ENCODE results near the gene TENM4. TPM values are rescaled to one million over a fixed set of nuclear protein-coding genes. Genes with fewer than 3 reads are reported as not detected.

The TENM4 gene
- total and polyA plus RNA-seq, 4 experiments from 2014 or later = 0.25 to 0.28 TPM; not detected in 2

DNA sequence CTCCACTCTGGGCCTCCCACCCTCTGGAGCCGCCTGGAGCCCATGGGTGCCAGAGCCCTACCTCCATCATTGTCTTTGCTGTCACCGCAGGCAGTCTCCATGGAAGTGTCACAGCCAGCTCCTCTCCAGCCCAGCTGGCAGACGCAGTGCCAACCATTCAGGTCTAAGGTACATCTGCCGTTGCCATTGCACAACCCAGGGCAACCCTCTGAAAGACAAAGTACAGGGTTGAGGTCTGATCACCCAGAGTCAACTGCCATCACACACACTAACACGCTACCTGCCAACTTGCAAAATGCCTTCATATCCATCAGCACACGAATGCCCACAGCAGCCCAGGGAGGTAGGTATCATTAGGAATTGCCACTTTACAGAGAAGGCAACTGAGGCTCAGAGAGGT is 669.9 kb downstream of the TENM4 start:
- no peak overlapping the region for H3K4me3 Mint-ChIP-seq
- CTCF ChIA-PET (ENCODE audit: partially characterized antibody) = no interaction called here

GRCh38 chr11:78768971-78769370 is 671.9 kb downstream of the TENM4 start:
- H3K4me3 Mint-ChIP-seq = no peak overlapping the region
- ChIA-PET POLR2A (ENCODE audit: partially characterized antibody) (no interaction called here), CTCF (ENCODE audit: partially characterized antibody) (no interaction called here)
- no peaks in the 10 kb centered on the region for H3K4me1 Mint-ChIP-seq
- H3K27ac Mint-ChIP-seq = no peak overlapping the region
- no peaks in the 10 kb centered on the region for H3K36me3 ChIP-seq (ENCODE audit: insufficient read depth, low read length)
- intact Hi-C loops (cut with micrococcal nuclease) = no loop called here
- DNase-seq = no peak
- no peaks in the 10 kb centered on the region for H3K36me3 Mint-ChIP-seq
- no peak overlapping the region for H3K4me3 ChIP-seq (ENCODE audit: low read length in 2 of 2)
- H3K27me3 Mint-ChIP-seq = peaks cover 1 to 6% of the 10 kb centered on the region in 2 donors
- no peaks in the 10 kb centered on the region for H3K4me1 ChIP-seq (ENCODE audit: insufficient read depth, low read length)
- H3K9me3 ChIP-seq (ENCODE audit: control insufficient read depth in 1 of 2, low read length in 2 of 2) = no peaks in the 10 kb centered on the region
- no peak overlapping the region for H3K27ac ChIP-seq (ENCODE audit: low read depth, low read length)
- no peaks in the 10 kb centered on the region for H3K27me3 ChIP-seq (ENCODE audit: insufficient read depth, low read length)
- no peaks in the 10 kb centered on the region for H3K9me3 Mint-ChIP-seq

More for the DNA sequence above, 669.9 kb downstream of the TENM4 start:
- no peaks in the 10 kb centered on the region for H3K27me3 ChIP-seq (ENCODE audit: insufficient read depth, low read length)
- no peaks in the 10 kb centered on the region for H3K4me1 Mint-ChIP-seq
- intact Hi-C loops (cut with micrococcal nuclease) = no loop called here
- no peak overlapping the region for H3K27ac Mint-ChIP-seq
- H3K36me3 Mint-ChIP-seq = no peaks in the 10 kb centered on the region
- POLR2A ChIA-PET (ENCODE audit: partially characterized antibody) = no interaction called here
- peaks cover 1 to 6% of the 10 kb centered on the region in 2 donors for H3K27me3 Mint-ChIP-seq
- no peak overlapping the region for H3K27ac ChIP-seq (ENCODE audit: low read depth, low read length)
- no peak overlapping the region for H3K4me3 ChIP-seq (ENCODE audit: low read length in 2 of 2)
- DNase-seq = no peak
- no peaks in the 10 kb centered on the region for H3K36me3 ChIP-seq (ENCODE audit: insufficient read depth, low read length)
- H3K9me3 ChIP-seq (ENCODE audit: control insufficient read depth in 1 of 2, low read length in 2 of 2) = no peaks in the 10 kb centered on the region
- no peaks in the 10 kb centered on the region for H3K9me3 Mint-ChIP-seq
- no peaks in the 10 kb centered on the region for H3K4me1 ChIP-seq (ENCODE audit: insufficient read depth, low read length)

DNA sequence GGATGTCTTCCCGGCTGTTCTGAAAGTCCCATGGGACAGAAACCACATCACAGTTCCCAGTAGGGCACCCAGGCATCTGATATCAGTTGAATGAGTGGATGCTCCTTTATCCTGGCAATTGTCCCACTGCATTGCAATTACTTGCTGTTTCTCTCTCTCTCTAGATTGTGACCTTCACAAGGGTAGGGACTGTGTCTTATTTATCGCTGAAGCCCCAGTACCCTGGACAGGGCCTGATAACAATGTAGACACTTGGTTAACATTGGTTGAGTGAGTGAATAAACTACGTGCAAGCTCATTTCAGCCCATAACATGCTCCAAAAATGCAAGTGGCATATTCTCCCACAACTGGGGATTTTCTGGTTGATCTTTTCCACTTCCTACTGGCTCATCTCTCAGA is 672.5 kb downstream of the TENM4 start:
- Mint-ChIP-seq H3K36me3 (no peaks in the 10 kb centered on the region), H3K4me3 (no peak overlapping the region), H3K4me1 (no peaks in the 10 kb centered on the region), H3K27ac (no peak overlapping the region), H3K9me3 (no peaks in the 10 kb centered on the region), H3K27me3 (peaks cover 1 to 6% of the 10 kb centered on the region in 2 donors)
- DNase-seq = no peak
- intact Hi-C loops (cut with micrococcal nuclease) = no loop called here
- ChIA-PET POLR2A (ENCODE audit: partially characterized antibody) (no interaction called here), CTCF (ENCODE audit: partially characterized antibody) (no interaction called here)
- H3K27ac ChIP-seq (ENCODE audit: low read depth, low read length) = no peak overlapping the region
- no peak overlapping the region for H3K4me3 ChIP-seq (ENCODE audit: low read length in 2 of 2)
- H3K9me3 ChIP-seq (ENCODE audit: control insufficient read depth in 1 of 2, low read length in 2 of 2) = no peaks in the 10 kb centered on the region
- no peaks in the 10 kb centered on the region for H3K27me3 ChIP-seq (ENCODE audit: insufficient read depth, low read length)
- no peaks in the 10 kb centered on the region for H3K36me3 ChIP-seq (ENCODE audit: insufficient read depth, low read length)
- no peaks in the 10 kb centered on the region for H3K4me1 ChIP-seq (ENCODE audit: insufficient read depth, low read length)

DNA sequence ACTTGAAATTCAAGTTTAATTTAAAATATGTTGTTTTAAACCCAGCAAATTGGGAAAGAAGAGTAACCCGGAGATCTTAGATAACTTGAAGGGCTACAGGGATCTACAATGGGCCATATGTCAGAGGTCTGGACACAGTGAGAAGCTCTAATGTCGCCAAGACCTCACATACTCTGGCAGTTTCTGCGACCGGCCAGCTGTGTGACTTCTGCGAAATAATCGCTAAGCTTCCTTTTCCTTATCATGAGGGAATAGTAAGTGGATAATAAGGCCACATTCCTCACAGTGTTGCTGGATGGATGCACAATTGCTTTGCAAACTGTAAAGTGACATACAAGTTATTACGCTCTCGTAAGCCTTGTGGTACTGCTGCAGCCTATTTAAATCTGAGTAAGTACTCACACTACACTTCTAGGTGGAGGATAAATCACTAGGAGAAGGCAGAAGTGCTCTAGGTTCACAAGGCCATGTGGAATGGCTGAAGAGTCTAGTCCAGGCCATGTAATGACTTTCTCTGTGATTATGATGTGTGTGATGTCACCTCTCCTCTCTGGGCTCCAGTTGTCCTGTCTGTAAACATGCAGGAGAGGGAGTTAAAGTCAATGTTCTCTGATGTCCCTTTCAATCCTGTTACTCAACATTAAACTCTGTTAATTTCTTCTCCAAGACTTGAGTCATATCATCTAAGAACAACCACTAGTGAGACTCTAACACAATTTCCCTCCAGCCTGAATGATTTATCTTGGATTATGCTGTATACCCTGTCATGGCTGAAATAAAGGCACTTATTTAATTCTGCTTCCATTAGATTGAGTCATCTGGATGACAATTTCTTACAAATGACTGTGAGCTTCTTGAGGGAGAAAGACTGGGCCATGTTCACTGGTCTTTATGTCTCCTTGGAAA is 673.5 kb downstream of the TENM4 start:
- Histone ChIP-seq H3K36me3 (ENCODE audit: insufficient read depth, low read length) (no peaks in the 10 kb centered on the region), H3K27me3 (ENCODE audit: insufficient read depth, low read length) (no peaks in the 10 kb centered on the region), H3K4me1 (ENCODE audit: insufficient read depth, low read length) (no peaks in the 10 kb centered on the region), H3K4me3 (ENCODE audit: low read length in 2 of 2) (no peak overlapping the region), H3K9me3 (ENCODE audit: control insufficient read depth in 1 of 2, low read length in 2 of 2) (no peaks in the 10 kb centered on the region), H3K27ac (ENCODE audit: low read depth, low read length) (no peak overlapping the region)
- Mint-ChIP-seq H3K27ac (no peak overlapping the region), H3K9me3 (no peaks in the 10 kb centered on the region), H3K36me3 (no peaks in the 10 kb centered on the region), H3K4me1 (no peaks in the 10 kb centered on the region), H3K4me3 (no peak overlapping the region), H3K27me3 (peaks cover 1 to 6% of the 10 kb centered on the region in 2 donors)
- intact Hi-C loops (cut with micrococcal nuclease) = no loop called here
- no peak for DNase-seq
- CTCF ChIA-PET (ENCODE audit: partially characterized antibody) = interaction anchor here (0.7 kb wide), 1 partner anchor 46 kb away, joined by 3 read pairs; no protein-coding TSS in a partner anchor
- POLR2A ChIA-PET (ENCODE audit: partially characterized antibody) = no interaction called here

DNA sequence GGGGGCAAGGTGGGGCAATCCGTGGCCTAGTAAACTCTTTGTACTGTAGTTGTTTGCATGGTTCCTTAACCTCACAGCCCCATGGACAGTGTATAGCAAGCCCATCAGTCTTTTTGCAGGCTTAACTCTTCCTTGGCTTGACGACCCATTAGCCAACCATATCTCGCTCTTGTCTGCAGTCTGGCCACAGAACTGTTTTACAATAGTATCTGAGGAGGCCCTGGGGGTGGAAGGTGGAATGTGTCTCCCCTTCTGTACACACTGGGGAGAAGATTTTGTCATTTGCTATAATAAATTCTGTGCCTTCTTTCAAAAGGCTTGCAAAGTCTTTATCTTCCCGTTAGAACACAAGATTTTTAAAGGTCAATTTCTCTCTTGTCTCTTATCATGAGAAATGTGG is 675.9 kb downstream of the TENM4 start:
- no peak for DNase-seq
- no peak overlapping the region for H3K27ac Mint-ChIP-seq
- H3K36me3 Mint-ChIP-seq = no peaks in the 10 kb centered on the region
- no peaks in the 10 kb centered on the region for H3K4me1 Mint-ChIP-seq
- Histone ChIP-seq H3K4me3 (ENCODE audit: low read length in 2 of 2) (no peak overlapping the region), H3K36me3 (ENCODE audit: insufficient read depth, low read length) (no peaks in the 10 kb centered on the region), H3K27ac (ENCODE audit: low read depth, low read length) (no peak overlapping the region), H3K9me3 (ENCODE audit: control insufficient read depth in 1 of 2, low read length in 2 of 2) (no peaks in the 10 kb centered on the region), H3K4me1 (ENCODE audit: insufficient read depth, low read length) (no peaks in the 10 kb centered on the region), H3K27me3 (ENCODE audit: insufficient read depth, low read length) (no peaks in the 10 kb centered on the region)
- CTCF ChIA-PET (ENCODE audit: partially characterized antibody) = no interaction called here
- intact Hi-C loops (cut with micrococcal nuclease) = no loop called here
- POLR2A ChIA-PET (ENCODE audit: partially characterized antibody) = no interaction called here
- H3K9me3 Mint-ChIP-seq = no peaks in the 10 kb centered on the region
- no peak overlapping the region for H3K4me3 Mint-ChIP-seq
- H3K27me3 Mint-ChIP-seq = peaks cover 0 to 6% of the 10 kb centered on the region in 2 donors

GRCh38 chr11:78763664-78764063 is 677.2 kb downstream of the TENM4 start:
- H3K27ac ChIP-seq (ENCODE audit: low read depth, low read length) = no peak overlapping the region
- no peaks in the 10 kb centered on the region for H3K4me1 ChIP-seq (ENCODE audit: insufficient read depth, low read length)
- no peaks in the 10 kb centered on the region for H3K9me3 ChIP-seq (ENCODE audit: control insufficient read depth in 1 of 2, low read length in 2 of 2)
- POLR2A ChIA-PET (ENCODE audit: partially characterized antibody) = no interaction called here
- intact Hi-C loops (cut with micrococcal nuclease) = no loop called here
- H3K4me1 Mint-ChIP-seq = no peaks in the 10 kb centered on the region
- CTCF ChIA-PET (ENCODE audit: partially characterized antibody) = no interaction called here
- DNase-seq = no peak
- H3K36me3 ChIP-seq (ENCODE audit: insufficient read depth, low read length) = no peaks in the 10 kb centered on the region
- no peak overlapping the region for H3K27ac Mint-ChIP-seq
- no peaks in the 10 kb centered on the region for H3K9me3 Mint-ChIP-seq
- peaks cover 0 to 6% of the 10 kb centered on the region in 2 donors for H3K27me3 Mint-ChIP-seq
- H3K4me3 Mint-ChIP-seq = no peak overlapping the region
- no peaks in the 10 kb centered on the region for H3K27me3 ChIP-seq (ENCODE audit: insufficient read depth, low read length)
- H3K36me3 Mint-ChIP-seq = no peaks in the 10 kb centered on the region
- H3K4me3 ChIP-seq (ENCODE audit: low read length in 2 of 2) = no peak overlapping the region

- DNase-seq = no peak
- Mint-ChIP-seq H3K4me3 (no peak overlapping the region), H3K9me3 (no peaks in the 10 kb centered on the region), H3K27me3 (peaks cover 0 to 2% of the 10 kb centered on the region in 2 donors), H3K27ac (no peak overlapping the region), H3K36me3 (no peaks in the 10 kb centered on the region), H3K4me1 (no peaks in the 10 kb centered on the region)
- Histone ChIP-seq H3K27ac (ENCODE audit: low read depth, low read length) (no peak overlapping the region), H3K4me3 (ENCODE audit: low read length in 2 of 2) (no peak overlapping the region), H3K4me1 (ENCODE audit: insufficient read depth, low read length) (no peaks in the 10 kb centered on the region), H3K9me3 (ENCODE audit: control insufficient read depth in 1 of 2, low read length in 2 of 2) (no peaks in the 10 kb centered on the region), H3K36me3 (ENCODE audit: insufficient read depth, low read length) (no peaks in the 10 kb centered on the region), H3K27me3 (ENCODE audit: insufficient read depth, low read length) (no peaks in the 10 kb centered on the region)
- intact Hi-C loops (cut with micrococcal nuclease) = no loop called here
- ChIA-PET POLR2A (ENCODE audit: partially characterized antibody) (no interaction called here), CTCF (ENCODE audit: partially characterized antibody) (no interaction called here)
These were observed 678.7 kb downstream of the TENM4 start for GRCh38 chr11:78762105-78762504.

Measured in CD4-positive, alpha-beta memory T cell (primary cell).